OCI-LY1 (cell line): Measurements from ENCODE around the gene FAM53A.

ENCODE experiments used
- H2AFZ ChIP-seq: fragments of 200-600 bp; sonication (generic), shearing (Covaris generic); 2 replicates; pipeline ENCODE4 v1.6.0; 2014; ENCODE audit warnings: antibody characterized with exemption, mild to moderate bottlenecking, low read length
- H3F3A ChIP-seq: fragments of 200-600 bp; sonication (generic), shearing (Covaris generic); 2 replicates; pipeline ENCODE4 v1.6.0; 2014; ENCODE audit warnings: mild to moderate bottlenecking, antibody characterized with exemption, low read length, moderate library complexity; ENCODE audit not compliant: insufficient read depth
- H3K27ac ChIP-seq: fragments of 200-600 bp; sonication (generic); 2 replicates; pipeline ENCODE4 v1.5.1; 2014; ENCODE audit warnings: low read length, mixed run types, mild to moderate bottlenecking, low read depth; ENCODE audit not compliant: poor library complexity, severe bottlenecking
- H3K27me3 ChIP-seq: fragments of 200-600 bp; sonication (generic); 2 replicates; pipeline ENCODE4 v1.6.0; 2014; ENCODE audit warnings: antibody characterized with exemption, mild to moderate bottlenecking, low read length, moderate library complexity; ENCODE audit not compliant: insufficient read depth
- H3K36me3 ChIP-seq: fragments of 200-600 bp; sonication (generic); 2 replicates; pipeline ENCODE4 v1.6.1; 2014; ENCODE audit warnings: mild to moderate bottlenecking, antibody characterized with exemption, low read length, moderate library complexity, mixed read lengths; ENCODE audit not compliant: insufficient read depth
- H3K4me1 ChIP-seq: fragments of 200-600 bp; sonication (generic); 2 replicates; pipeline ENCODE4 v1.5.1; 2014; ENCODE audit warnings: mild to moderate bottlenecking, low read length, moderate library complexity; ENCODE audit not compliant: insufficient read depth, severe bottlenecking
- H3K4me2 ChIP-seq: fragments of 200-600 bp; sonication (generic), shearing (Covaris generic); 2 replicates; pipeline ENCODE4 v1.6.1; 2014; ENCODE audit warnings: low read length
- H3K4me3 ChIP-seq: fragments of 200-600 bp; sonication (generic); 2 replicates; pipeline ENCODE4 v1.5.1; 2014; ENCODE audit warnings: low read length, low read depth, mild to moderate bottlenecking, mixed read lengths; ENCODE audit not compliant: poor library complexity, severe bottlenecking
- H3K79me2 ChIP-seq: fragments of 200-600 bp; shearing (Covaris generic); 2 replicates; pipeline ENCODE4 v1.6.1; 2016; ENCODE audit warnings: mixed run types, low read length, mixed read lengths; ENCODE audit not compliant: insufficient read depth
- H3K9ac ChIP-seq: fragments of 200-600 bp; sonication (generic), shearing (Covaris generic); 2 replicates; pipeline ENCODE4 v1.6.1; 2014; ENCODE audit warnings: mild to moderate bottlenecking, low read length, mixed read lengths
- H3K9me2 ChIP-seq: fragments of 200-600 bp; sonication (generic), shearing (Covaris generic); 2 replicates; pipeline ENCODE4 v1.6.1; 2014; ENCODE audit warnings: low read depth, mild to moderate bottlenecking, low read length, mixed read lengths
- H3K9me3 ChIP-seq: fragments of 200-600 bp; shearing (Covaris generic); 2 replicates; pipeline ENCODE4 v1.6.1; 2014; ENCODE audit warnings: low read length, mixed read lengths
- H4K20me1 ChIP-seq: fragments of 200-600 bp; sonication (generic), shearing (Covaris generic); 2 replicates; pipeline ENCODE4 v1.6.0; 2016; ENCODE audit warnings: mild to moderate bottlenecking, low read length; ENCODE audit not compliant: insufficient read depth
- CTCF ChIP-seq: fragments of 200-600 bp; sonication (generic), shearing (Covaris generic); IDR thresholded peaks from 2 replicates; pipeline ENCODE4 v1.5.1; 2017; ENCODE audit warnings: mild to moderate bottlenecking, antibody characterized with exemption, low read length, moderate library complexity, mixed read lengths
- EZH2 ChIP-seq: fragments of 200-600 bp; sonication (generic), shearing (Covaris generic); IDR thresholded peaks from 2 replicates; pipeline ENCODE4 v1.8.0; 2017; ENCODE audit warnings: borderline replicate concordance, mixed run types, mild to moderate bottlenecking, antibody characterized with exemption, low read length, moderate library complexity, mixed read lengths

Gene FAM53A

GRCh38 chr4:1640190-1640589 is 43.9 kb downstream of the FAM53A start:
- Histone ChIP-seq H3K27me3 (no peaks in the 10 kb centered on the region), H3K9me2 (no peaks in the 10 kb centered on the region), H3K36me3 (no peaks in the 10 kb centered on the region), H3K4me2 (no peak overlapping the region), H4K20me1 (no peaks in the 10 kb centered on the region), H3K4me1 (no peaks in the 10 kb centered on the region), H3K9ac (no peak overlapping the region), H3K27ac (no peak overlapping the region), H3K79me2 (no peaks in the 10 kb centered on the region), H3K9me3 (no peaks in the 10 kb centered on the region), H3F3A (no peaks in the 10 kb centered on the region), H2AFZ (no peak overlapping the region), H3K4me3 (no peak overlapping the region)
- TF ChIP-seq CTCF: no peak
- TF ChIP-seq EZH2: no peak

GRCh38 chr4:1639299-1639868 is 44.7 kb downstream of the FAM53A start:
- no peak for TF ChIP-seq EZH2
- no peak for TF ChIP-seq CTCF
- H3K4me1 ChIP-seq: no peaks in the 10 kb centered on the region
- no peaks in the 10 kb centered on the region for H3K36me3 ChIP-seq
- H3K9ac ChIP-seq: no peak overlapping the region
- H3F3A ChIP-seq: no peaks in the 10 kb centered on the region
- no peaks in the 10 kb centered on the region for H3K9me3 ChIP-seq
- no peak overlapping the region for H3K4me2 ChIP-seq
- H3K79me2 ChIP-seq: no peaks in the 10 kb centered on the region
- no peak overlapping the region for H2AFZ ChIP-seq
- H3K9me2 ChIP-seq: no peaks in the 10 kb centered on the region
- H3K4me3 ChIP-seq: no peak overlapping the region
- no peaks in the 10 kb centered on the region for H4K20me1 ChIP-seq
- no peak overlapping the region for H3K27ac ChIP-seq
- H3K27me3 ChIP-seq: no peaks in the 10 kb centered on the region

- no peak overlapping the region for H3K9ac ChIP-seq
- no peaks in the 10 kb centered on the region for H3K4me1 ChIP-seq
- no peak overlapping the region for H2AFZ ChIP-seq
- H3K79me2 ChIP-seq: no peaks in the 10 kb centered on the region
- no peaks in the 10 kb centered on the region for H3K9me2 ChIP-seq
- TF ChIP-seq EZH2: no peak
- TF ChIP-seq CTCF: no peak
- no peaks in the 10 kb centered on the region for H3F3A ChIP-seq
- H4K20me1 ChIP-seq: no peaks in the 10 kb centered on the region
- H3K4me2 ChIP-seq: no peak overlapping the region
- no peaks in the 10 kb centered on the region for H3K9me3 ChIP-seq
- no peak overlapping the region for H3K27ac ChIP-seq
- H3K4me3 ChIP-seq: no peak overlapping the region
- H3K27me3 ChIP-seq: no peaks in the 10 kb centered on the region
- no peaks in the 10 kb centered on the region for H3K36me3 ChIP-seq
Observed at GRCh38 chr4:1638873-1639272, 45.2 kb downstream of the FAM53A start.
